Lower lobe of right lung (tissue), 2 donors: ENCODE results near the gene COPS4. TPM values are rescaled to one million over a fixed set of nuclear protein-coding genes. Genes with fewer than 3 reads are reported as not detected.

Experiments
- ATAC-seq, 2 donors: fragments of 200-7000 bp; cut with Tn5 transposase; one replicate each; pipeline ENCODE4 v1.9.1; 2020 to 2022; ENCODE audit warnings: mild to moderate bottlenecking in 2 of 2, moderate library complexity in 2 of 2
- DNase-seq: peaks from one replicate; pipeline ENCODE4 v3.0.0-alpha.2; 2020
- H3K27ac ChIP-seq: fragments of 200-600 bp; one replicate; pipeline ENCODE4 v1.8.0; 2022
- H3K27me3 ChIP-seq: fragments of 200-600 bp; one replicate; pipeline ENCODE4 v1.8.0; 2022; ENCODE audit warnings: low read depth
- H3K36me3 ChIP-seq: fragments of 200-600 bp; one replicate; pipeline ENCODE4 v1.8.0; 2022; ENCODE audit warnings: mild to moderate bottlenecking
- H3K4me1 ChIP-seq: fragments of 200-600 bp; one replicate; pipeline ENCODE4 v1.8.0; 2022
- H3K4me3 ChIP-seq: fragments of 200-600 bp; one replicate; pipeline ENCODE4 v1.8.0; 2022; ENCODE audit warnings: mild to moderate bottlenecking
- H3K9me3 ChIP-seq: fragments of 200-600 bp; one replicate; pipeline ENCODE4 v1.8.0; 2022
- CTCF ChIP-seq: fragments of 200-600 bp; IDR thresholded peaks from one replicate; pipeline ENCODE4 v1.8.0; 2022; ENCODE audit warnings: antibody characterized with exemption, mild to moderate bottlenecking
- intact Hi-C: fragments of 100-400 bp; cut with DNase I; formaldehyde crosslinking; loops from one replicate; pipeline ENCODE4 v1.11.0; 2022
- total RNA-seq: library from RNA; stranded (reverse); fragmentation: NEBNext Ultra II Directional; extraction: Animal tissue kit (Norgen Biotek cat#: 25700); gene quantifications from one replicate; pipeline ENCODE4 v1.2.1, GENCODE V29; 2021
- donor health status: DM: no; HTN: yes; CAD: no; lungs with severe emphysema.

Gene COPS4
- total RNA-seq, 1 donor from 2014 or later = 27.7 TPM

GRCh38 chr4:83112231-83112630 lies 77.2 kb downstream of the COPS4 start:
- Histone ChIP-seq H3K27me3 (no peaks in the 10 kb centered on the region), H3K36me3 (no peaks in the 10 kb centered on the region), H3K27ac (peak overlapping the region; percentile 67), H3K4me3 (peak overlapping the region; percentile 38), H3K9me3 (no peaks in the 10 kb centered on the region), H3K4me1 (peaks cover 10% of the 10 kb centered on the region)
- intact Hi-C loops = no loop called here
- no peak for DNase-seq
- no peak for TF ChIP-seq CTCF
- no peak for ATAC-seq

GRCh38 chr4:83112678-83113428 lies 77.9 kb downstream of the COPS4 start:
- H3K9me3 ChIP-seq = no peaks in the 10 kb centered on the region
- no peaks in the 10 kb centered on the region for H3K27me3 ChIP-seq
- H3K27ac ChIP-seq = peak overlapping the region; percentile 67
- H3K4me3 ChIP-seq = peak overlapping the region; percentile 38
- intact Hi-C loops = no loop called here
- H3K36me3 ChIP-seq = no peaks in the 10 kb centered on the region
- ATAC-seq (no peak), DNase-seq (no peak)
- no peak for TF ChIP-seq CTCF
- H3K4me1 ChIP-seq = peaks cover 10% of the 10 kb centered on the region

GRCh38 chr4:83113429-83113786 lies 78.4 kb downstream of the COPS4 start:
- ATAC-seq = no peak
- Histone ChIP-seq H3K27ac (peak overlapping the region; percentile 67), H3K4me3 (peak overlapping the region; percentile 38), H3K27me3 (no peaks in the 10 kb centered on the region), H3K4me1 (peaks cover 10% of the 10 kb centered on the region), H3K9me3 (no peaks in the 10 kb centered on the region), H3K36me3 (no peaks in the 10 kb centered on the region)
- intact Hi-C loops = no loop called here
- no peak for TF ChIP-seq CTCF
- no peak for DNase-seq

DNA sequence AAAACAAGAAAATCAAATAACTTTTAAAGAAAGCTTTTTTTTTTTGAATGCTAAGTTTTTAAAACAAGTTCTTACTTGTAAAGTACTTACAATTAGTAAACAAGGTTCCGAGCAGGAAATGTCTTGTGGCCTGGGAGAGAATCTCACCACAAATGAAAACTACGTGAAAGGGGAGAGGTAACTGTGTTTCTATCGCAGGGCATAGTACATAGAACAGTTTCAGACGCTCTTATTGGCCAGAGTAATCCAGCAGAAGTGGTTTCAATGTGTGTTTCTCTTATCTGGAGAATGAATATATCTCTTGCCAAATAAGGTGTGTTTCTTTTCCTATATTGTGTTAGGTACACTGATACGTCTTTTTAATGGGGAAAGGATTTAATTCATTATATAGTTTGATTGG lies 79.6 kb downstream of the COPS4 start, which contains the start of gene PLAC8:
PLAC8 (minus strand) TSS at position 154 of the 400 bp plus-strand sequence. CDS start 6,808 bp downstream, outside the sequence.
- intact Hi-C loops = no loop called here
- Histone ChIP-seq H3K36me3 (no peaks in the 10 kb centered on the region), H3K9me3 (no peaks in the 10 kb centered on the region), H3K4me3 (peak within 1 kb of the TSS; percentile 38), H3K27me3 (no peaks in the 10 kb centered on the region), H3K4me1 (peaks cover 5% of the 10 kb centered on the region), H3K27ac (peak within 1 kb of the TSS; percentile 67)
- no peak for DNase-seq
- peak; percentile 46 to 64 for ATAC-seq
- TF ChIP-seq CTCF = no peak

DNA sequence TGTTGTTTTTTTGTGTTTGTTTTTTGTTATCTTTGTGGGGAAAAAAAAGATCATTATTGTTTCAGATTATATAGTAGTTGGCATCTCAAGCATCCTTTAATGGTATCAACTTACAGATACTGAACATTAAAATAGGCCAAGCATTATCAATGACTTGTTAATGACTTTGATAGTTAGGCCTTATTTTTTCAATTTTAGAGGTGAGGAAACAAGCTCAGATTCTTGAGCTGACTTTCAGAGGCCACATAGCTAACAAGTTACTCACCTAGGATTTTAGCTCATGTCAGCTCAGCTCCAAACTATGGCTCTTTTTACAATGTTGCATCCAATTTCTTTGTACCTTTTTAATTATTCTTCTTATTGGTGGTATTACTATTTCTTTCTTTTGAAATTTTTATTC lies 80.0 kb downstream of the COPS4 start:
- Histone ChIP-seq H3K27ac (peak overlapping the region; percentile 9), H3K4me3 (no peak overlapping the region), H3K9me3 (no peaks in the 10 kb centered on the region), H3K36me3 (no peaks in the 10 kb centered on the region), H3K27me3 (no peaks in the 10 kb centered on the region), H3K4me1 (peaks cover 3% of the 10 kb centered on the region)
- intact Hi-C loops = no loop called here
- DNase-seq = no peak
- TF ChIP-seq CTCF = no peak
- ATAC-seq = no peak
